Subcutaneous abdominal adipose tissue (tissue), 5 donors: ENCODE measurements around the gene BPIFB1.

Source experiments
- H3K27ac ChIP-seq: one replicate; pipeline ENCODE4 v1.7.0; 2013; ENCODE audit warnings: low read depth, mild to moderate bottlenecking, inconsistent platforms, low read length, moderate library complexity
- H3K27me3 ChIP-seq, 5 donors: one replicate each; pipeline ENCODE4 v1.7.0; 2013; ENCODE audit warnings: low read length in 5 of 5, inconsistent platforms in 1 of 5; ENCODE audit not compliant: control insufficient read depth in 5 of 5, insufficient read depth in 4 of 5
- H3K36me3 ChIP-seq, 5 donors: one replicate each; pipeline ENCODE4 v1.7.0; 2013; ENCODE audit warnings: low read length in 5 of 5; ENCODE audit not compliant: control insufficient read depth in 5 of 5, insufficient read depth in 5 of 5
- H3K4me1 ChIP-seq, 5 donors: one replicate each; pipeline ENCODE4 v1.7.0; 2013; ENCODE audit warnings: low read length in 5 of 5, mild to moderate bottlenecking in 3 of 5, moderate library complexity in 1 of 5; ENCODE audit not compliant: control insufficient read depth in 5 of 5, insufficient read depth in 5 of 5
- H3K4me3 ChIP-seq, 5 donors: one replicate each; pipeline ENCODE4 v1.7.0; 2013; ENCODE audit warnings: low read length in 5 of 5, low read depth in 1 of 5
- H3K9ac ChIP-seq, 5 donors: one replicate each; pipeline ENCODE4 v1.7.0; 2013; ENCODE audit warnings: low read length in 5 of 5, mild to moderate bottlenecking in 4 of 5, moderate library complexity in 3 of 5
- H3K9me3 ChIP-seq, 5 donors: one replicate each; pipeline ENCODE4 v1.7.0; 2013; ENCODE audit warnings: low read length in 5 of 5; ENCODE audit not compliant: control insufficient read depth in 5 of 5
- donor health status: healthy.
- donor health status: healthy.
- donor health status: healthy.
- donor health status: healthy.
- donor health status: healthy.

Gene BPIFB1

GRCh38 chr20:33351696-33352095 is 68.7 kb downstream of the BPIFB1 start:
- no peaks in the 10 kb centered on the region for H3K9me3 ChIP-seq
- no peaks in the 10 kb centered on the region for H3K27me3 ChIP-seq
- no peaks in the 10 kb centered on the region for H3K4me1 ChIP-seq
- no peak overlapping the region for H3K9ac ChIP-seq
- peaks cover 4 to 51% (median 38%) of the 10 kb centered on the region in 5 donors for H3K36me3 ChIP-seq
- no peak overlapping the region for H3K4me3 ChIP-seq
- H3K27ac ChIP-seq: no peak overlapping the region

- no peak overlapping the region for H3K27ac ChIP-seq
- no peaks in the 10 kb centered on the region for H3K9me3 ChIP-seq
- no peak overlapping the region for H3K4me3 ChIP-seq
- peaks cover 4 to 55% (median 38%) of the 10 kb centered on the region in 5 donors for H3K36me3 ChIP-seq
- H3K4me1 ChIP-seq: no peaks in the 10 kb centered on the region
- no peak overlapping the region for H3K9ac ChIP-seq
- H3K27me3 ChIP-seq: no peaks in the 10 kb centered on the region
Observed at GRCh38 chr20:33352258-33353012, 69.4 kb downstream of the BPIFB1 start.

GRCh38 chr20:33353013-33353402 is 70.0 kb downstream of the BPIFB1 start:
- Histone ChIP-seq H3K4me1 (no peaks in the 10 kb centered on the region), H3K4me3 (no peak overlapping the region), H3K9ac (no peak overlapping the region), H3K27ac (no peak overlapping the region), H3K36me3 (peaks cover 4 to 59% (median 38%) of the 10 kb centered on the region in 5 donors), H3K27me3 (no peaks in the 10 kb centered on the region), H3K9me3 (no peaks in the 10 kb centered on the region)
